Spleen (tissue), 13 donors: ENCODE data around the gene TAF11L8. TPM values are rescaled to one million over a fixed set of nuclear protein-coding genes. Genes with fewer than 3 reads are reported as not detected.
"Not testable (repeated sequence)": the region's sequence is repeated elsewhere in the genome, so short reads cannot be mapped to it uniquely, and the experiment has no call there.

ENCODE experiments used
- DNase-seq: peaks from one replicate; pipeline ENCODE4 v3.0.0-alpha.2; 2020
- H3K27ac ChIP-seq, 8 donors: fragments of 200-600 bp; sonication (generic) in 7 of 8; 1 replicate in 4 of 8; 2 replicates in 4 of 8; pipeline versions ENCODE4 v1.5.0 to v1.8.0; 2016 to 2021; ENCODE audit warnings: inconsistent platforms in 4 of 8, mild to moderate bottlenecking in 4 of 8, moderate library complexity in 1 of 8
- H3K27me3 ChIP-seq, 7 donors: fragments of 200-600 bp; sonication (generic) in 6 of 7; replicated peaks in 1 of 7; 1 replicate in 4 of 7; 2 replicates in 3 of 7; pipeline versions ENCODE4 v1.5.0 to v1.8.0; 2016 to 2021; ENCODE audit warnings: inconsistent platforms in 3 of 7, mild to moderate bottlenecking in 1 of 7
- H3K36me3 ChIP-seq, 6 donors: fragments of 200-600 bp; sonication (generic) in 5 of 6; 1 replicate in 4 of 6; 2 replicates in 2 of 6; pipeline versions ENCODE4 v1.5.0 to v1.8.0; 2016 to 2021; ENCODE audit warnings: inconsistent platforms in 2 of 6
- H3K4me1 ChIP-seq, 6 donors: fragments of 200-600 bp; sonication (generic) in 5 of 6; 1 replicate in 3 of 6; 2 replicates in 3 of 6; pipeline versions ENCODE4 v1.5.0 to v1.8.0; 2016 to 2021; ENCODE audit warnings: inconsistent platforms in 3 of 6
- H3K4me3 ChIP-seq, 8 donors: fragments of 200-600 bp; sonication (generic) in 7 of 8; 1 replicate in 4 of 8; 2 replicates in 4 of 8; pipeline versions ENCODE4 v1.5.0 to v1.8.0; 2016 to 2021; ENCODE audit warnings: inconsistent platforms in 4 of 8, mild to moderate bottlenecking in 4 of 8, moderate library complexity in 2 of 8
- H3K9me3 ChIP-seq, 8 donors: fragments of 200-600 bp; sonication (generic) in 7 of 8; 1 replicate in 4 of 8; 2 replicates in 4 of 8; pipeline versions ENCODE4 v1.5.0 to v1.8.0; 2016 to 2021; ENCODE audit warnings: inconsistent platforms in 4 of 8
- CTCF ChIP-seq, 11 experiments: fragments of 200-600 bp in 7 of 11; fragments of 450-650 bp in 4 of 11; sonication (generic) in 4 of 11; IDR thresholded peaks in 8 of 11; conservative IDR thresholded peaks in 3 of 11; 1 replicate in 7 of 11; 2 replicates in 4 of 11; pipeline versions ENCODE4 v1.4.0 to v1.8.0; 2016 to 2021; ENCODE audit warnings: antibody characterized with exemption in 11 of 11, inconsistent platforms in 4 of 11, mild to moderate bottlenecking in 1 of 11
- POLR2A ChIP-seq, 3 donors: fragments of 450-650 bp; IDR thresholded peaks; one replicate each; pipeline ENCODE4 v1.5.1; 2017; ENCODE audit warnings: antibody characterized with exemption in 3 of 3, mild to moderate bottlenecking in 1 of 3
- POLR2AphosphoS5 ChIP-seq, 3 donors: sonication (generic); formaldehyde crosslinking; IDR thresholded peaks; one replicate each; pipeline ENCODE4 v1.5.1; 2017; ENCODE audit warnings: antibody characterized with exemption in 3 of 3
- WGBS, 5 donors: extraction: QIAGEN DNeasy Blood & Tissue Kit in 3 of 5; methylation state at CpG; one replicate each; pipeline versions ENCODE4 v1.1.5 to v1.1.7; 2013 to 2018; 5-methylcytosine and 5-hydroxymethylcytosine counted together
- intact Hi-C: fragments of 100-400 bp; cut with DNase I; formaldehyde crosslinking; loops from one replicate; pipeline ENCODE4 v1.15.0; 2023; ENCODE audit warnings: low total_unique reads
- long read RNA-seq, 2 donors: transcript quantifications; one replicate each; lab custom pipeline, GENCODE V29; 2026
- polyA plus RNA-seq, 3 donors: library from polyadenylated mRNA; stranded (reverse); fragments of 200-250 nt; gene quantifications; one replicate each; pipeline ENCODE4 v1.2.1, GENCODE V29; 2013
- total RNA-seq, 7 donors: library from RNA; depleted of rRNA in 3 of 7; stranded (reverse); fragments of >200 nt in 3 of 7; fragmentation: NEBNext Ultra II Directional in 4 of 7; extraction: Animal tissue kit (Norgen Biotek cat#: 25700) in 4 of 7; gene quantifications; one replicate each; pipeline versions ENCODE4 v1.1.0 to v1.2.1, GENCODE V29; 2016 to 2021
- donor health status: healthy with polysubstance abuse.
- donor health status: DM: no; HTN: no; CAD: no; lungs with moderate emphysema.
- donor health status: DM: no; HTN: no; CAD: no.
- donor health status: Bipolar disorder and iron deficiency.
- donor health status: healthy.
- donor health status: DM: no; HTN: no; CAD: no.
- donor health status: DM: yes; HTN: yes; CAD: no.

Gene TAF11L8
- total RNA-seq (not detected), polyA plus RNA-seq (not detected)
- long read RNA-seq, donor 1 = 0 reads
- long read RNA-seq, donor 2 = 0 reads

GRCh38 chr5:17590860-17591259 lies at the start of gene TAF11L8:
TSS of gene TAF11L8 (minus strand) at chr5:17590960.
- H3K27ac ChIP-seq, DNase-seq, H3K27me3 ChIP-seq, H3K4me3 ChIP-seq, H3K9me3 ChIP-seq, H3K36me3 ChIP-seq, intact Hi-C loops, H3K4me1 ChIP-seq: not testable (repeated sequence)
- WGBS, 5 donors = no CpG with 5 or more reads among the region's 16 CpGs

- intact Hi-C loops = no loop called here
- no peaks in the 10 kb centered on the region for H3K27me3 ChIP-seq
- no peaks in the 10 kb centered on the region for H3K9me3 ChIP-seq
- no peaks in the 10 kb centered on the region for H3K4me1 ChIP-seq
- H3K27ac ChIP-seq = no peak within 1 kb of the TSS
- TF ChIP-seq POLR2A (IDR thresholded peaks at IDR 0.05) (no peak), POLR2AphosphoS5 (IDR thresholded peaks at IDR 0.05) (no peak), CTCF (IDR thresholded peaks at IDR 0.05 in 8 of 11, conservative IDR thresholded peaks at IDR 0.05 in 3 of 11) (no peak)
- 83 to 94% (median 92%) methylated on average over 4 to 5 of the region's 5 CpGs for WGBS, 5 donors
- no peaks in the 10 kb centered on the region for H3K36me3 ChIP-seq
- no peak within 1 kb of the TSS for H3K4me3 ChIP-seq
- DNase-seq = no peak
These were observed 43.4 kb upstream of the TAF11L8 start, which contains the start of gene TAF11L14 for GRCh38 chr5:17634160-17634559. TSS of gene TAF11L14 (plus strand) at chr5:17634460.

GRCh38 chr5:17631788-17632187 lies 41.0 kb upstream of the TAF11L8 start, which contains the start of gene TAF11L13:
TSS of gene TAF11L13 (plus strand) at chr5:17632088.
- H3K4me3 ChIP-seq, DNase-seq, H3K4me1 ChIP-seq, H3K9me3 ChIP-seq, H3K36me3 ChIP-seq, intact Hi-C loops, H3K27ac ChIP-seq, H3K27me3 ChIP-seq: not testable (repeated sequence)
- WGBS, 5 donors = 74 to 97% (median 86%) methylated on average over 4 to 9 of the region's 12 CpGs

- intact Hi-C loops = no loop called here
- no peak for TF ChIP-seq POLR2AphosphoS5 (IDR thresholded peaks at IDR 0.05)
- no peak for DNase-seq
- no peak overlapping the region for H3K27ac ChIP-seq
- H3K27me3 ChIP-seq = no peaks in the 10 kb centered on the region
- no peak overlapping the region for H3K4me3 ChIP-seq
- H3K4me1 ChIP-seq = no peaks in the 10 kb centered on the region
- no peaks in the 10 kb centered on the region for H3K36me3 ChIP-seq
- H3K9me3 ChIP-seq = peaks cover 0 to 2% (median 0%) of the 10 kb centered on the region in 8 donors
- WGBS, 5 donors = 84 to 95% (median 90%) methylated on average over 9 to 11 of the region's 11 CpGs; no CpG with 5 or more reads in 1 of the 5 donors
These were observed 34.9 kb upstream of the TAF11L8 start for GRCh38 chr5:17625686-17626085.

- Histone ChIP-seq H3K4me1 (no peaks in the 10 kb centered on the region), H3K27me3 (no peaks in the 10 kb centered on the region), H3K27ac (no peak overlapping the region), H3K4me3 (no peak overlapping the region), H3K9me3 (peaks cover 0 to 8% (median 0%) of the 10 kb centered on the region in 8 donors), H3K36me3 (no peaks in the 10 kb centered on the region)
- intact Hi-C loops = no loop called here
- no peak for TF ChIP-seq POLR2AphosphoS5 (IDR thresholded peaks at IDR 0.05)
- no peak for TF ChIP-seq CTCF (IDR thresholded peaks at IDR 0.05 in 8 of 11, conservative IDR thresholded peaks at IDR 0.05 in 3 of 11)
- TF ChIP-seq POLR2A (IDR thresholded peaks at IDR 0.05) = no peak
- WGBS, 5 donors = 77 to 94% (median 89%) methylated on average over 10 to 17 of the region's 17 CpGs
- no peak for DNase-seq
These were observed 29.9 kb upstream of the TAF11L8 start for GRCh38 chr5:17620627-17621026.

- DNase-seq = no peak
- Histone ChIP-seq H3K4me1 (no peaks in the 10 kb centered on the region), H3K27ac (no peak overlapping the region), H3K27me3 (no peaks in the 10 kb centered on the region), H3K9me3 (peaks cover 0 to 8% (median 0%) of the 10 kb centered on the region in 8 donors), H3K36me3 (no peaks in the 10 kb centered on the region), H3K4me3 (no peak overlapping the region)
- WGBS, 5 donors = 87 to 93% (median 89%) methylated on average over 3 of the region's 3 CpGs
- TF ChIP-seq CTCF (IDR thresholded peaks at IDR 0.05 in 8 of 11, conservative IDR thresholded peaks at IDR 0.05 in 3 of 11) = no peak
- no peak for TF ChIP-seq POLR2AphosphoS5 (IDR thresholded peaks at IDR 0.05)
- no peak for TF ChIP-seq POLR2A (IDR thresholded peaks at IDR 0.05)
- intact Hi-C loops = no loop called here
These were observed 28.6 kb upstream of the TAF11L8 start for GRCh38 chr5:17619354-17619753.
